Pancreas (tissue), 10 donors: ENCODE data around the gene DYNC1LI1. TPM values are rescaled to one million over a fixed set of nuclear protein-coding genes. Genes with fewer than 3 reads are reported as not detected.

ENCODE experiments used
- ATAC-seq, 4 donors: fragments of 200-7000 bp; cut with Tn5 transposase; one replicate each; pipeline versions ENCODE4 v1.8.0 to v1.9.1; 2020; ENCODE audit warnings: mild to moderate bottlenecking in 4 of 4, moderate library complexity in 4 of 4
- DNase-seq, 6 donors: peaks; one replicate each; pipeline ENCODE4 v3.0.0-alpha.2; 2020
- FAIRE-seq: peaks from 2 replicates; lab custom pipeline; 2012; peaks lifted over from hg19 to GRCh38; lab: Jason Lieb, UNC
- H3K27ac ChIP-seq, 4 donors: fragments of 200-600 bp; sonication (generic); 1 replicate in 3 of 4; 2 replicates in 1 of 4; pipeline versions ENCODE4 v1.5.0 to v1.8.0; 2020
- H3K27me3 ChIP-seq, 4 donors: fragments of 200-600 bp; one replicate each; pipeline ENCODE4 v1.8.0; 2021
- H3K36me3 ChIP-seq, 3 donors: fragments of 200-600 bp; sonication (generic) in 1 of 3; one replicate each; pipeline versions ENCODE4 v1.5.0 to v1.8.0; 2020 to 2021
- H3K4me1 ChIP-seq, 3 donors: fragments of 200-600 bp; one replicate each; pipeline ENCODE4 v1.8.0; 2021
- H3K4me3 ChIP-seq, 4 donors: fragments of 200-600 bp; sonication (generic) in 2 of 4; one replicate each; pipeline versions ENCODE4 v1.5.0 to v1.8.0; 2020 to 2021
- H3K9me3 ChIP-seq, 4 donors: fragments of 200-600 bp; one replicate each; pipeline ENCODE4 v1.8.0; 2021
- WGBS, 2 donors: extraction: QIAGEN DNeasy Blood & Tissue Kit; methylation state at CpG; one replicate each; pipeline ENCODE4 v1.1.7; 2013; 5-methylcytosine and 5-hydroxymethylcytosine counted together
- intact Hi-C, 3 donors: fragments of 100-400 bp; cut with DNase I; formaldehyde crosslinking; loops; one replicate each; pipeline versions ENCODE4 v1.11.1 to v1.14.2; 2022
- polyA plus RNA-seq, 2 donors: library from polyadenylated mRNA; stranded (reverse); fragments of 200-250 nt; gene quantifications; one replicate each; pipeline ENCODE4 v1.2.3, GENCODE V29; 2013
- total RNA-seq, 6 donors: library from RNA; stranded (reverse); fragmentation: NEBNext Ultra II Directional in 4 of 6; extraction: Animal tissue kit (Norgen Biotek cat#: 25700) in 4 of 6; gene quantifications; one replicate each; pipeline versions ENCODE4 v1.2.1 to v1.2.4, GENCODE V29; 2021 to 2023
- TF ChIP-seq, protein P1 (sequence below), 4 donors: fragments of 200-600 bp; sonication (generic) in 3 of 4; IDR thresholded peaks; one replicate each; pipeline versions ENCODE4 v1.5.0 to v1.8.0; 2021; ENCODE audit warnings: antibody characterized with exemption in 4 of 4
- donor health status: healthy with polysubstance abuse.
- donor health status: DM: no; HTN: no; CAD: no; lungs with moderate emphysema.
- donor health status: DM: no; HTN: no; CAD: no.
- donor health status: control.
- donor health status: control.
- donor health status: Bipolar disorder and iron deficiency.
- donor health status: DM: yes; HTN: yes; CAD: no.
- donor health status: DM: no; HTN: no; CAD: no.
- donor health status: DM: no; HTN: no; CAD: no.
- donor health status: DM: yes; HTN: yes; CAD: no.

The DYNC1LI1 gene
- total and polyA plus RNA-seq, 8 donors, result 6.3 to 15.1 (median 10.5) TPM

DNA sequence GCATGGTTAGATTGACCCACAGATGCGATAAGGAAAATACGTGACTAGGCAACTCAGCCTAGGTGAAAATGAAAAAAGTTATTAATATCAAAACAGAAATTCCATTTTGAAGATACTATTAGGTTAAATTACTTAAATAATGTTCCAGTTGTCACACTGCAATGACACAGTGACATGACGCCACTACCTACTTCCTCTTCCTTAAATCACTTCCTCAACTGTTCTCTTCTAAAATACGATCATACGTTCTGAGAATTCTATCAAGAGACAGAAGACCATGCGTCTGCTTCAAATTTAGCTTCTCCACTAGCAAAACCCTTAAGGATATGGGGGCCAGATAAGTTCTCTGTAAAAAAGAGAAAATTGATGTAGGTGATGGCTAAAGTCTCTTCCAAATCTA, 86.2 kb downstream of the DYNC1LI1 start:
- 93 to 95% methylated on average over 6 of the region's 6 CpGs for WGBS, 2 donors
- TF ChIP-seq, protein P1, sequence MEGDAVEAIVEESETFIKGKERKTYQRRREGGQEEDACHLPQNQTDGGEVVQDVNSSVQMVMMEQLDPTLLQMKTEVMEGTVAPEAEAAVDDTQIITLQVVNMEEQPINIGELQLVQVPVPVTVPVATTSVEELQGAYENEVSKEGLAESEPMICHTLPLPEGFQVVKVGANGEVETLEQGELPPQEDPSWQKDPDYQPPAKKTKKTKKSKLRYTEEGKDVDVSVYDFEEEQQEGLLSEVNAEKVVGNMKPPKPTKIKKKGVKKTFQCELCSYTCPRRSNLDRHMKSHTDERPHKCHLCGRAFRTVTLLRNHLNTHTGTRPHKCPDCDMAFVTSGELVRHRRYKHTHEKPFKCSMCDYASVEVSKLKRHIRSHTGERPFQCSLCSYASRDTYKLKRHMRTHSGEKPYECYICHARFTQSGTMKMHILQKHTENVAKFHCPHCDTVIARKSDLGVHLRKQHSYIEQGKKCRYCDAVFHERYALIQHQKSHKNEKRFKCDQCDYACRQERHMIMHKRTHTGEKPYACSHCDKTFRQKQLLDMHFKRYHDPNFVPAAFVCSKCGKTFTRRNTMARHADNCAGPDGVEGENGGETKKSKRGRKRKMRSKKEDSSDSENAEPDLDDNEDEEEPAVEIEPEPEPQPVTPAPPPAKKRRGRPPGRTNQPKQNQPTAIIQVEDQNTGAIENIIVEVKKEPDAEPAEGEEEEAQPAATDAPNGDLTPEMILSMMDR (IDR thresholded peaks at IDR 0.05), result no peak
- ATAC-seq (peak in 2 of 4 donors; percentile 35 to 48), FAIRE-seq (no peak), DNase-seq (no peak)
- no peaks in the 10 kb centered on the region for H3K36me3 ChIP-seq
- no peaks in the 10 kb centered on the region for H3K9me3 ChIP-seq
- H3K27me3 ChIP-seq, result no peaks in the 10 kb centered on the region
- H3K4me3 ChIP-seq, result no peak overlapping the region
- intact Hi-C loops, result no loop called here
- no peaks in the 10 kb centered on the region for H3K4me1 ChIP-seq
- peak overlapping the region in 1 of 4 donors; percentile 21 for H3K27ac ChIP-seq

DNA sequence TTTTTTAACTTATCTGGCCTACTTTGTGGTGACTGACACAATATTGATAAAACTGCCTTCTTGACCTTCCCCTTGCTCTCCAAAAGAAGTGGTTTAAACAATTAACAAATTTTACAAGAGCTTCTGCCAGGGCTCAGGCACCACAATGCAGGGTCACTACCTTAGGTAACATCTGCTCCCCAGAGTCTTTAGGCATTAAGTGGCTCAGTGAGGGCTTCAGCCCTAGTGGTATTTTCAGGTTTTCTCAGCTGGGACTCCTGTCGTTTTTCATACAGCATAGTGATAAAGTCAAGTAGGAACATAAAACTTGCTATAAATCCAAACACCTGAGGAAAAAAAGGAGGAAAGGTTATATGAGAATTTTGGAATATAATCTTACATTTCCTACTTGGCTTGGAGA, 86.9 kb downstream of the DYNC1LI1 start:
- TF ChIP-seq, protein P1 (IDR thresholded peaks at IDR 0.05), result no peak
- no peaks in the 10 kb centered on the region for H3K4me1 ChIP-seq
- H3K27ac ChIP-seq, result no peak overlapping the region
- DNase-seq (no peak), FAIRE-seq (no peak), ATAC-seq (no peak)
- H3K36me3 ChIP-seq, result no peaks in the 10 kb centered on the region
- H3K27me3 ChIP-seq, result no peaks in the 10 kb centered on the region
- WGBS, 2 donors, result 33 to 42% methylated on average over 1 of the region's 1 CpG
- H3K4me3 ChIP-seq, result no peak overlapping the region
- H3K9me3 ChIP-seq, result no peaks in the 10 kb centered on the region
- intact Hi-C loops, result no loop called here

DNA sequence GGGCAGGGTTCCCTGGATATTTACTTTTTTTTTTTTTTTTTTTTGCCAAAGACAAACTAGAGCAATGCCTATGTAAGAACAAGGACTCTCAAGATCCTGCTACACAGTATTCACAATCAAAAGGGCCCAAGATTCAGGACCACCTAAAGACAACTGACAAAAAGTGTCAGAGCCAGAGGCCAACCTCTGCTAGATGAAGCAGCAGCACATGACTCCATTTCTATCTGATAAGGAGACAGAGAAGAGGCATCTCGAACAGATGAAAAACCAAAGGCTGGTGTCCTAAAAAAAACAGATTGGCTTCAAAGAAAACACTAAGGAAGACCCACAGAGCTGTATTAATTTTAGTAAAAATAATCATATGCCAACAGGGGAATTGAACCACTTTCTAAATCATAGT, 88.0 kb downstream of the DYNC1LI1 start:
- no peaks in the 10 kb centered on the region for H3K27me3 ChIP-seq
- intact Hi-C loops, result no loop called here
- no peaks in the 10 kb centered on the region for H3K36me3 ChIP-seq
- no peak overlapping the region for H3K27ac ChIP-seq
- no peak for DNase-seq
- H3K4me3 ChIP-seq, result no peak overlapping the region
- no peaks in the 10 kb centered on the region for H3K4me1 ChIP-seq
- no peaks in the 10 kb centered on the region for H3K9me3 ChIP-seq
- WGBS, 2 donors, result 82 to 92% methylated on average over 1 of the region's 1 CpG
- TF ChIP-seq, protein P1 (IDR thresholded peaks at IDR 0.05), result no peak
- no peak for FAIRE-seq
- ATAC-seq, result no peak

DNA sequence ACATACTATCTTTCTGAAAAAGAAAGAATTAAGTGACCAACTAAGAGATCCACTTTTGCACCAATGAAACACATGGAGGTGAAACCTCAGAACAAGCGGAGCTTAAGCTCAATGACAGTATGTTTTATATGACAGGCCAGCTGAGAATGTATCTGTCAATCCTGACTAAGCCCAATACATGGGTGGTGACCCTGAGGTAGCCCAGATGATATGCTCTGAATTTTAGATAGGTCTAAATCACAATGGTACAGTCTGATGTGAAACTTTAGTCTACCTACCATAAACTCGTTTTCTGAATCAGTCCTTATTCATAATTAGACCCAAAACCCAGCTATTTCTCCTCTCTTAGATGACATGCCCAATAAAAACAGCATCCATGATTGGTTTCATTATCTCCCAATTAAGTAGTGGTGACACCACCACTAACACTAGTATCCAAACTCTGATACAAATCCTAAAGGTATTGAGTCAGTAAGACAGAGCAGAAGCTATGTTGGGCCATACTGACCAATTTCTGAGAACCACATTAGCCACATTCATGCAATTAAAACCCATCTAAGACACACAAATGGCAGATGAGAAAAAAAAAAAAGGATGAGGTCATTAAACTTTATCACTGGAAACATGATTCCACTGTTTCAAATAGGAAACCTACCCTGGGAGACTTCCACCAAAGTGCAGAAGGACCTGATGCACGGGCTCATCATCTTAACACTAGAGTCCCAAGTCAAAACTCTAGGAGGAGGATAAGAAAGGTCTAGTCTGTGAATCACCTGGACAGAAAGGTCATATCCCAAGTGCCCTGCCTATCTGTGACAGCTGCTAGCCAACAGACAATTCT, 88.6 kb downstream of the DYNC1LI1 start:
- Histone ChIP-seq H3K27me3 (no peaks in the 10 kb centered on the region), H3K4me3 (no peak overlapping the region), H3K9me3 (no peaks in the 10 kb centered on the region), H3K27ac (no peak overlapping the region), H3K4me1 (no peaks in the 10 kb centered on the region), H3K36me3 (no peaks in the 10 kb centered on the region)
- ATAC-seq (no peak), FAIRE-seq (no peak), DNase-seq (no peak)
- intact Hi-C loops, result no loop called here
- WGBS, 2 donors, result 94 to 97% methylated on average over 3 of the region's 3 CpGs
- TF ChIP-seq, protein P1 (IDR thresholded peaks at IDR 0.05), result no peak

DNA sequence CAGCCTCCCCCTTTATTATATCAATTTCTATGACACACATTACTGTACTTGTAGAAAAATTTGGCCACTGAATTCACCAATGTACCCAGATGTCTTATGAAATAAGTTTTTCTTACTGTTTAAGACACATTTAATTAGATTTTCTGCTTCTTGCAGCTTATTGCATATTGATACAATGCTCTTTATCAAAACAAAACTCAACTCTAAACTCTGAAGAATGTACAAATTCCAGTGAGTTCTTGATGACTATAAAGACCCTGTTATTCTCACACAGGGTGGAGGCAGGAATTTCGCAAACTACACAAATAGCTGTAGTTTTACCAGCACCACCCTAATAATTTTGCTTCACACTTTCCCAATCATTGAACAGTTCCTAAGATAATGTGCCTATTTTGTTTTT, 90.1 kb downstream of the DYNC1LI1 start:
- FAIRE-seq, result no peak
- Histone ChIP-seq H3K36me3 (no peaks in the 10 kb centered on the region), H3K27ac (no peak overlapping the region), H3K27me3 (no peaks in the 10 kb centered on the region), H3K9me3 (no peaks in the 10 kb centered on the region), H3K4me1 (no peaks in the 10 kb centered on the region), H3K4me3 (no peak overlapping the region)
- no peak for ATAC-seq
- DNase-seq, result no peak
- TF ChIP-seq, protein P1 (IDR thresholded peaks at IDR 0.05), result no peak
- intact Hi-C loops, result no loop called here
- WGBS, 2 donors, result 92 to 95% methylated on average over 1 of the region's 1 CpG
